PC-3 (cell line): Measurements from ENCODE around the gene FCRL2. TPM values are rescaled to one million over a fixed set of nuclear protein-coding genes. Genes with fewer than 3 reads are reported as not detected.

ENCODE experiments used
- ATAC-seq: fragments of 200-7000 bp; cut with Tn5 transposase; 2 replicates; pipeline ENCODE4 v1.9.1; 2020; ENCODE audit warnings: mild to moderate bottlenecking, moderate library complexity
- BruUV-seq: library from RNA; stranded (reverse); fragments of 400-500 nt; replicated peaks from 2 replicates; lab custom pipeline; 2021; lab: Mats Ljungman, UMichigan
- CTCF ChIA-PET: fragments of 300-600 bp; sonication (Branson Sonifier 250); formaldehyde crosslinking; loops from one replicate; lab custom pipeline; 2022; ENCODE audit warnings: antibody characterized with exemption; lab: Charles Lee
- POLR2A ChIA-PET: fragments of 300-600 bp; sonication (Branson Sonifier 250); formaldehyde crosslinking; loops from one replicate; lab custom pipeline; 2022; ENCODE audit warnings: antibody characterized with exemption; ENCODE audit not compliant: unreplicated experiment; lab: Charles Lee
- DNase-seq: peaks from one replicate; pipeline ENCODE4 v3.0.0-alpha.2; 2015
- H2AFZ ChIP-seq: fragments of 300-600 bp; sonication (generic); 2 replicates; pipeline ENCODE4 v1.6.0; 2016; ENCODE audit warnings: antibody characterized with exemption, low read length
- H3F3A ChIP-seq: fragments of 300-600 bp; sonication (generic); one replicate; pipeline ENCODE4 v1.6.0; 2017; ENCODE audit warnings: antibody characterized with exemption, low read length, control low read depth, mild to moderate bottlenecking; ENCODE audit not compliant: unreplicated experiment
- H3K27ac ChIP-seq: fragments of 300-600 bp; sonication (generic); 2 replicates; pipeline ENCODE4 v1.5.1; 2016; ENCODE audit warnings: mild to moderate bottlenecking, low read length
- H3K27me3 ChIP-seq: fragments of 300-600 bp; sonication (generic); 2 replicates; pipeline ENCODE4 v1.6.1; 2016; ENCODE audit warnings: low read length, mixed read lengths
- H3K36me3 ChIP-seq: fragments of 300-600 bp; sonication (generic); 2 replicates; pipeline ENCODE4 v1.6.1; 2016; ENCODE audit warnings: low read depth, mixed run types, low read length, mixed read lengths
- H3K4me1 ChIP-seq: fragments of 300-600 bp; sonication (generic); 2 replicates; pipeline ENCODE4 v1.5.1; 2016; ENCODE audit warnings: low read length; ENCODE audit not compliant: insufficient read depth
- H3K4me2 ChIP-seq: fragments of 300-600 bp; sonication (generic); 2 replicates; pipeline ENCODE4 v1.6.0; 2016; ENCODE audit warnings: low read length
- H3K4me3 ChIP-seq: fragments of 300-600 bp; sonication (generic); 2 replicates; pipeline ENCODE4 v1.5.1; 2016; ENCODE audit warnings: mild to moderate bottlenecking, low read length, mixed read lengths
- H3K79me2 ChIP-seq: fragments of 300-600 bp; sonication (generic); 2 replicates; pipeline ENCODE4 v1.6.1; 2017; ENCODE audit warnings: low read length, mixed read lengths
- H3K9ac ChIP-seq: fragments of 300-600 bp; sonication (generic); 2 replicates; pipeline ENCODE4 v1.6.0; 2016; ENCODE audit warnings: mild to moderate bottlenecking, low read length
- H3K9me2 ChIP-seq: fragments of 300-600 bp; sonication (generic); replicated peaks from 2 replicates; pipeline ENCODE4 v1.6.1; 2016; ENCODE audit warnings: mixed run types, low read length, mixed read lengths
- H3K9me3 ChIP-seq: fragments of 300-600 bp; sonication (generic); 2 replicates; pipeline ENCODE4 v1.6.1; 2016; ENCODE audit warnings: low read length, mixed read lengths
- H4K20me1 ChIP-seq: fragments of 300-600 bp; sonication (generic); 2 replicates; pipeline ENCODE4 v1.6.1; 2016; ENCODE audit warnings: low read length, mixed read lengths
- CTCF ChIP-seq: fragments of 300-600 bp; sonication (generic); conservative IDR thresholded peaks from 2 replicates; pipeline ENCODE4 v1.5.1; 2017; ENCODE audit warnings: antibody characterized with exemption, low read depth, mild to moderate bottlenecking, low read length
- EZH2 ChIP-seq: fragments of 300-600 bp; sonication (generic); IDR thresholded peaks from one replicate; pipeline ENCODE4 v1.6.1; 2017; ENCODE audit warnings: antibody characterized with exemption, mild to moderate bottlenecking, low read length; ENCODE audit not compliant: unreplicated experiment
- EZH2phosphoT487 ChIP-seq: fragments of 300-600 bp; sonication (generic); IDR thresholded peaks from 2 replicates; pipeline ENCODE4 v1.6.1; 2018; ENCODE audit warnings: mild to moderate bottlenecking, antibody characterized with exemption, low read length, borderline replicate concordance
- intact Hi-C: fragments of 100-400 bp; cut with micrococcal nuclease; formaldehyde crosslinking; loops from 2 replicates; pipeline ENCODE4 v1.9.0; 2023
- total RNA-seq: library from RNA; depleted of rRNA; stranded (reverse); fragments of >200 nt; gene quantifications from 2 replicates; pipeline ENCODE4 v1.2.3, GENCODE V29; 2014

FCRL2 gene
- total RNA-seq, 1 experiment from 2014 or later, result not detected

- Histone ChIP-seq H3K4me3 (no peak overlapping the region), H3K9me2 (no peaks in the 10 kb centered on the region), H2AFZ (no peak overlapping the region), H3F3A (no peaks in the 10 kb centered on the region), H3K27ac (no peak overlapping the region), H3K9me3 (peaks cover 10% of the 10 kb centered on the region), H3K9ac (no peak overlapping the region), H3K4me2 (no peak overlapping the region), H3K79me2 (no peaks in the 10 kb centered on the region), H3K4me1 (no peaks in the 10 kb centered on the region), H4K20me1 (no peaks in the 10 kb centered on the region), H3K27me3 (peaks cover 9% of the 10 kb centered on the region; the same call in 1 of the 2 replicates), H3K36me3 (no peaks in the 10 kb centered on the region)
- ATAC-seq (no peak), DNase-seq (no peak)
- POLR2A ChIA-PET, result no interaction called here
- no TSS peak for BruUV-seq
- CTCF ChIA-PET, result no interaction called here
- TF ChIP-seq EZH2 (no peak), EZH2phosphoT487 (no peak), CTCF (no peak)
- intact Hi-C loops, result no loop called here
Measured at GRCh38 chr1:157723157-157723556, 53.8 kb downstream of the FCRL2 start.

GRCh38 chr1:157721985-157722384 is 54.9 kb downstream of the FCRL2 start:
- intact Hi-C loops, result no loop called here
- CTCF ChIA-PET, result no interaction called here

GRCh38 chr1:157715736-157716135 is 61.2 kb downstream of the FCRL2 start:
- CTCF ChIA-PET, result no interaction called here
- Histone ChIP-seq H3K9me2 (no peaks in the 10 kb centered on the region), H3K4me2 (no peak overlapping the region), H3K4me3 (no peak overlapping the region), H3F3A (no peaks in the 10 kb centered on the region), H2AFZ (no peak overlapping the region), H3K36me3 (no peaks in the 10 kb centered on the region), H3K27ac (no peak overlapping the region), H3K79me2 (no peaks in the 10 kb centered on the region), H3K27me3 (peaks cover 17% of the 10 kb centered on the region; the same call in 1 of the 2 replicates), H3K9me3 (no peaks in the 10 kb centered on the region), H3K9ac (no peak overlapping the region), H4K20me1 (no peaks in the 10 kb centered on the region), H3K4me1 (no peaks in the 10 kb centered on the region)
- TF ChIP-seq CTCF (no peak), EZH2 (no peak), EZH2phosphoT487 (no peak)
- POLR2A ChIA-PET, result no interaction called here
- no TSS peak for BruUV-seq
- intact Hi-C loops, result no loop called here
- DNase-seq, result no peak
- no peak for ATAC-seq

More at GRCh38 chr1:157721985-157722384, 54.9 kb downstream of the FCRL2 start:
- Histone ChIP-seq H3K4me1 (no peaks in the 10 kb centered on the region), H3K27me3 (peaks cover 8% of the 10 kb centered on the region; the same call in 1 of the 2 replicates), H3K79me2 (no peaks in the 10 kb centered on the region), H3K27ac (no peak overlapping the region), H3K4me3 (no peak overlapping the region), H3K4me2 (no peak overlapping the region), H3K9ac (no peak overlapping the region), H3K9me2 (no peaks in the 10 kb centered on the region), H3K36me3 (no peaks in the 10 kb centered on the region), H3K9me3 (peaks cover 10% of the 10 kb centered on the region), H2AFZ (no peak overlapping the region), H4K20me1 (no peaks in the 10 kb centered on the region), H3F3A (no peaks in the 10 kb centered on the region)
- POLR2A ChIA-PET, result no interaction called here
- BruUV-seq, result no TSS peak
- no peak for TF ChIP-seq EZH2
- DNase-seq, result no peak
- no peak for ATAC-seq
